Motor neuron (in vitro differentiated cells): Measurements from ENCODE around the gene HPCAL4. TPM values are rescaled to one million over a fixed set of nuclear protein-coding genes. Genes with fewer than 3 reads are reported as not detected.

Experiments
- total RNA-seq, 8 experiments: library from RNA; unstranded; fragments of 300-600 nt; gene quantifications; 2 replicates each; pipeline versions ENCODE4 v1.2.3 to v1.2.4, GENCODE V29; 2022

HPCAL4 gene
- total RNA-seq, 8 experiments from 2014 or later: 0.17 to 36.8 (median 15.9) TPM

Other genes with a start within 250 kb of the HPCAL4 start
- under 1 TPM in 4 of 8 experiments, not detected in 4; 0.16 to 0.43 (median 0.22) TPM for gene BMP8A, start 199.8 kb downstream of the HPCAL4 start, total RNA-seq
- gene PABPC4, start 114.6 kb downstream of the HPCAL4 start, total RNA-seq: 100 to 1,000 TPM in 7 of 8 experiments, 10 to 100 TPM in 1; 92.6 to 351 (median 170) TPM
- gene HEYL, start 51.8 kb downstream of the HPCAL4 start, total RNA-seq: 1 to 10 TPM in 2 of 8 experiments, under 1 TPM in 5, not detected in 1; 0.16 to 8.4 (median 0.50) TPM
- gene NT5C1A, start 19.3 kb downstream of the HPCAL4 start, total RNA-seq: 1 to 10 TPM in 3 of 8 experiments, under 1 TPM in 2, not detected in 3; 0.22 to 2.0 (median 1.0) TPM
- 10 to 100 TPM; 45.9 to 84.5 (median 54.6) TPM for gene PPIE, start 47.4 kb upstream of the HPCAL4 start, total RNA-seq
- gene OXCT2, start 79.9 kb upstream of the HPCAL4 start, total RNA-seq: 1 to 10 TPM in 2 of 8 experiments, under 1 TPM in 5, not detected in 1; 0.51 to 1.8 (median 0.93) TPM
- gene BMP8B, start 97.4 kb upstream of the HPCAL4 start, total RNA-seq: 1 to 10 TPM in 4 of 8 experiments, under 1 TPM in 4; 0.20 to 3.5 (median 1.1) TPM
- gene TRIT1, start 192.1 kb upstream of the HPCAL4 start, total RNA-seq: 10 to 100 TPM; 19.5 to 57.6 (median 38.6) TPM
- 10 to 100 TPM in 5 of 8 experiments, under 1 TPM in 3; 0.18 to 85.1 (median 33.6) TPM for gene MYCL, start 210.5 kb upstream of the HPCAL4 start, total RNA-seq